OCI-LY1 (cell line): ENCODE data around the gene CDK11B.
"Not testable (repeated sequence)": the region's sequence is repeated elsewhere in the genome, so short reads cannot be mapped to it uniquely, and the experiment has no call there.

Source experiments
- CTCF ChIP-seq: fragments of 200-600 bp; sonication (generic), shearing (Covaris generic); IDR thresholded peaks from 2 replicates; pipeline ENCODE4 v1.5.1; 2017; ENCODE audit warnings: mild to moderate bottlenecking, antibody characterized with exemption, low read length, moderate library complexity, mixed read lengths
- EZH2 ChIP-seq: fragments of 200-600 bp; sonication (generic), shearing (Covaris generic); IDR thresholded peaks from 2 replicates; pipeline ENCODE4 v1.8.0; 2017; ENCODE audit warnings: borderline replicate concordance, mixed run types, mild to moderate bottlenecking, antibody characterized with exemption, low read length, moderate library complexity, mixed read lengths

- TF ChIP-seq CTCF, EZH2: not testable (repeated sequence)
Measured at GRCh38 chr1:1674806-1675205, 16.0 kb upstream of the CDK11B start.
